GM21515 (cell line): ENCODE data around the gene MYH10.

Experiments used
- ATAC-seq: cut with Tn5 transposase; IDR thresholded peaks from one replicate; pipeline ENCODE4 v1.9.1; 2021; ENCODE audit not compliant: unreplicated experiment

The MYH10 gene

GRCh38 chr17:8499614-8500013 is 130.9 kb downstream of the MYH10 start:
- no peak for ATAC-seq

GRCh38 chr17:8499171-8499570 is 131.4 kb downstream of the MYH10 start:
- no peak for ATAC-seq

GRCh38 chr17:8496081-8496480 is 134.4 kb downstream of the MYH10 start:
- no peak for ATAC-seq

- no peak for ATAC-seq
Measured at GRCh38 chr17:8494506-8495111, 135.9 kb downstream of the MYH10 start.

GRCh38 chr17:8494021-8494420 is 136.5 kb downstream of the MYH10 start:
- no peak for ATAC-seq

- ATAC-seq = no peak
Measured at GRCh38 chr17:8492121-8492520, 138.4 kb downstream of the MYH10 start.

- ATAC-seq = no peak
Measured at GRCh38 chr17:8490256-8491023, 140.1 kb downstream of the MYH10 start.

- ATAC-seq = no peak
Measured at GRCh38 chr17:8489841-8490240, 140.7 kb downstream of the MYH10 start.

GRCh38 chr17:8488901-8489300 is 141.6 kb downstream of the MYH10 start:
- ATAC-seq = no peak

- ATAC-seq = no peak
Measured at GRCh38 chr17:8488491-8488890, 142.0 kb downstream of the MYH10 start.

GRCh38 chr17:8487743-8488142 is 142.8 kb downstream of the MYH10 start:
- ATAC-seq = no peak

GRCh38 chr17:8487130-8487645 is 143.3 kb downstream of the MYH10 start:
- no peak for ATAC-seq

GRCh38 chr17:8485491-8485890 is 145.0 kb downstream of the MYH10 start:
- ATAC-seq = no peak

- ATAC-seq = no peak
Measured at GRCh38 chr17:8484465-8484864, 146.1 kb downstream of the MYH10 start.

GRCh38 chr17:8482546-8482945 is 148.0 kb downstream of the MYH10 start:
- ATAC-seq = no peak

GRCh38 chr17:8481703-8482102 is 148.8 kb downstream of the MYH10 start:
- ATAC-seq = no peak

GRCh38 chr17:8481089-8481488 is 149.4 kb downstream of the MYH10 start:
- ATAC-seq = no peak

GRCh38 chr17:8480011-8480976 is 150.2 kb downstream of the MYH10 start:
- no peak for ATAC-seq

- ATAC-seq = no peak
Measured at GRCh38 chr17:8479431-8479947, 151.0 kb downstream of the MYH10 start.

- no peak for ATAC-seq
Measured at GRCh38 chr17:8477715-8478441, 152.6 kb downstream of the MYH10 start.
